CD4-positive, CD25-positive, alpha-beta regulatory T cell (primary cell): ENCODE results near the gene KHNYN. TPM values are rescaled to one million over a fixed set of nuclear protein-coding genes. Genes with fewer than 3 reads are reported as not detected.

Experiments
- ATAC-seq, 2 donors: fragments of 150-1000 bp; cut with Tn5 transposase; one replicate each; pipeline ENCODE4 v1.10.0; 2021; ENCODE audit warnings: low read depth in 2 of 2, moderate number of reproducible peaks in 2 of 2, moderate library complexity in 1 of 2
- DNase-seq, 3 donors: peaks; one replicate each; pipeline versions ENCODE4 v3.0.0 to v3.0.0-alpha.2; 2012 to 2022; ENCODE audit warnings: mixed read lengths in 1 of 3
- H3K27ac ChIP-seq: one replicate; pipeline ENCODE4 v1.7.0; 2013; ENCODE audit warnings: mild to moderate bottlenecking, low read length; ENCODE audit not compliant: insufficient read depth, poor library complexity, severe bottlenecking
- H3K27me3 ChIP-seq: one replicate; pipeline ENCODE4 v1.7.0; 2013; ENCODE audit warnings: low read length; ENCODE audit not compliant: control insufficient read depth, insufficient read depth
- H3K36me3 ChIP-seq: one replicate; pipeline ENCODE4 v1.7.0; 2013; ENCODE audit warnings: mild to moderate bottlenecking, low read length, moderate library complexity; ENCODE audit not compliant: control insufficient read depth, insufficient read depth
- H3K4me1 ChIP-seq: 2 replicates; pipeline ENCODE4 v1.7.0; 2013; ENCODE audit warnings: mild to moderate bottlenecking, low read length; ENCODE audit not compliant: insufficient read depth, control insufficient read depth, poor library complexity, severe bottlenecking
- H3K4me3 ChIP-seq: one replicate; pipeline ENCODE4 v1.7.0; 2013; ENCODE audit warnings: low read depth, mild to moderate bottlenecking, low read length, moderate library complexity
- H3K9me3 ChIP-seq, 2 experiments: 1 replicate in 1 of 2; 2 replicates in 1 of 2; pipeline ENCODE4 v1.7.0; 2013; ENCODE audit warnings: low read length in 2 of 2, mild to moderate bottlenecking in 1 of 2, moderate library complexity in 1 of 2; ENCODE audit not compliant: control insufficient read depth in 2 of 2
- H3K27ac Mint-ChIP-seq, 3 donors: one replicate each; pipeline ENCODE4 v1.8.0; 2020 to 2022; ENCODE audit warnings: mild to moderate bottlenecking in 3 of 3, mixed read lengths in 3 of 3, moderate library complexity in 2 of 3
- H3K27me3 Mint-ChIP-seq: one replicate; pipeline ENCODE4 v1.8.0; 2022; ENCODE audit warnings: mild to moderate bottlenecking, mixed read lengths
- H3K36me3 Mint-ChIP-seq: one replicate; pipeline ENCODE4 v1.8.0; 2020; ENCODE audit warnings: mixed read lengths
- H3K4me1 Mint-ChIP-seq, 4 donors: one replicate each; pipeline ENCODE4 v1.8.0; 2020 to 2022; ENCODE audit warnings: mixed read lengths in 4 of 4, mild to moderate bottlenecking in 1 of 4
- H3K4me3 Mint-ChIP-seq, 4 donors: one replicate each; pipeline ENCODE4 v1.8.0; 2020 to 2022; ENCODE audit warnings: mild to moderate bottlenecking in 4 of 4, mixed read lengths in 4 of 4, moderate library complexity in 3 of 4
- H3K9me3 Mint-ChIP-seq, 7 donors: one replicate each; pipeline ENCODE4 v1.8.0; 2020 to 2022; ENCODE audit warnings: mixed read lengths in 7 of 7, mild to moderate bottlenecking in 3 of 7, moderate library complexity in 2 of 7
- polyA plus RNA-seq, 4 donors: library from polyadenylated mRNA; unstranded; fragments of 300-500 nt; fragmentation: Illumina TruSeq; gene quantifications; one replicate each; pipeline ENCODE4 v1.2.3, GENCODE V29; 2021
- total RNA-seq: library from RNA; stranded (reverse); gene quantifications from one replicate; pipeline ENCODE4 v1.2.3, GENCODE V29; 2022

KHNYN gene
- total and polyA plus RNA-seq, 5 donors from 2014 or later: 12.4 to 139 (median 15.5) TPM

DNA sequence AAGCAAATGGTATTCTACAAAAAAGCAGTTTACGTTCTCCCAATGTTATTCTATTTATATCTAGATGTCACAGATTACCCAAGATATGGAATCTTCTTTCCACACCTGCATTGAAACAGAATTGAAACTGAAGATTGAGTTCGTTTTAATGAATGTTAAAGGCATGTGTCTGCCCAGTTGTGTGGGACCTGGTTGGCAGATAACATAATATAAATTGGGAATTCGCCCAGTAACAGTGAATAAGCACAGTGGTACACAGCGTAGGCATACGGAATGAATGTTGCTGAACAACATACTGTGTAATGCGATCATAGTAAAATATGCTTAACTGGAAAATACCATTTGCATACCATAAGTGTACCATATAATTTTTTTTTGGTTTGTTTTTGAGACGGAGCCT is 4.3 kb downstream of the KHNYN start:
- no peak overlapping the region for H3K4me3 Mint-ChIP-seq
- H3K27ac ChIP-seq: no peak overlapping the region
- no peaks in the 10 kb centered on the region for H3K27me3 Mint-ChIP-seq
- H3K4me1 ChIP-seq: peaks cover 47% of the 10 kb centered on the region
- no peak overlapping the region for H3K27ac Mint-ChIP-seq
- DNase-seq: no peak
- H3K36me3 ChIP-seq: peaks cover 44% of the 10 kb centered on the region
- no peak for ATAC-seq
- H3K9me3 Mint-ChIP-seq: no peaks in the 10 kb centered on the region
- peaks cover 10 to 64% (median 37%) of the 10 kb centered on the region in 4 donors for H3K4me1 Mint-ChIP-seq
- H3K9me3 ChIP-seq: no peaks in the 10 kb centered on the region
- no peaks in the 10 kb centered on the region for H3K27me3 ChIP-seq
- no peak overlapping the region for H3K4me3 ChIP-seq
- H3K36me3 Mint-ChIP-seq: peaks cover 39% of the 10 kb centered on the region

DNA sequence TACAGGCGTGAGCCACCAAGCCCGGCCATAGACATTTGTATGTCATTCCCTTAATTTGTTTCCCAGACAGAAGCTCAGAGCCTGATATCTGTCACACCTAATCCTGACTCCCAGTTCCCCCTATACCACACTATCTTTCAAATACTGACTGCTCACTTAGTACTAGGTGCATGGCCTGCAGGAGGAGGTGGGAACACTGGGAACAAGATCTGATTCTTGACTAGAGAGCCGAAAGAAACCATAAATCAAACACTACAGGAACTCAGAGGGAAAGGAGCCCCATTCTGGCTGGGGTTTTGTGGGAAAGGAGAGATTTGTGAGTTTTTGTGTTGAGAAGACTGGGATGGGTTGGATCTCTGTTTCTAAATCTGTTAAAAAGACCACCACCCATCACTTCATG is 4.9 kb downstream of the KHNYN start:
- H3K27me3 ChIP-seq: no peaks in the 10 kb centered on the region
- no peaks in the 10 kb centered on the region for H3K27me3 Mint-ChIP-seq
- no peaks in the 10 kb centered on the region for H3K9me3 Mint-ChIP-seq
- H3K36me3 ChIP-seq: peaks cover 50% of the 10 kb centered on the region
- no peaks in the 10 kb centered on the region for H3K9me3 ChIP-seq
- ATAC-seq (no peak), DNase-seq (no peak)
- H3K36me3 Mint-ChIP-seq: peaks cover 40% of the 10 kb centered on the region
- no peak overlapping the region for H3K27ac ChIP-seq
- peak overlapping the region in 1 of 4 donors; percentile 11 for H3K4me3 Mint-ChIP-seq
- peaks cover 14 to 63% (median 36%) of the 10 kb centered on the region in 4 donors for H3K4me1 Mint-ChIP-seq
- no peak overlapping the region for H3K4me3 ChIP-seq
- peaks cover 41% of the 10 kb centered on the region for H3K4me1 ChIP-seq
- H3K27ac Mint-ChIP-seq: no peak overlapping the region

DNA sequence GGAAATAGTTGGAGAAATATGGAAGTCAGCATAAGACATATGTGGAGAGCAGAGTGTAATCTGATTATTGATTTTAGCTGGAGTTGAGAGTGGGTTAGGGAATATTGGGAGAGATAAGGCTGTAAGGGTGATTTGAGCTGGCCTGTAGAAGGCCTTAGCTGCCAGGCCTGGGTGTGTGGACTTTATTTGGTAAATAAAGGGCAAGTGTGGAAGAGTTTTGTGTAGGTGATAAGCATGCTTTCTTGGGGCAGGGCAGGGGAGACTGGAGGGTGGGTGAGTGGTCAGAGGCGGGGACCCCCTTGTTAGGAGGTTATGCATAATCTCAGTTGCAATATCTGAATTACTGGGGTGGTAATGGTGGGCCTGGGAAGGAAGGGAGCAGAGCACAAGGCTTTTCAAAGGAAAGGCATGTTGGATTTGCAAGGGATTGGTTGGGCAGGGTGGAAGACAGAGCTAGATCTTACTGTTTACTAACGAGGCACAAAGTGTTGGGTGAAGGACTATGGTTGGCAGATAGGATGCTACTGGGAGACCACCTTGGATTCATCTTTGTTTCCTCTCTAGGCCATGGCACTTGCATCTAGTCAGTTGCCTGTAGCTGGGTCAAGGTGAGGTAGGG is 5.5 kb downstream of the KHNYN start:
- H3K4me3 Mint-ChIP-seq: peak overlapping the region in 2 of 4 donors; percentile 1 to 64
- H3K27me3 Mint-ChIP-seq: no peaks in the 10 kb centered on the region
- H3K4me1 Mint-ChIP-seq: peaks cover 15 to 63% (median 36%) of the 10 kb centered on the region in 4 donors
- peak overlapping the region in 1 of 3 donors; percentile 86 for H3K27ac Mint-ChIP-seq
- Histone ChIP-seq H3K27ac (no peak overlapping the region), H3K9me3 (no peaks in the 10 kb centered on the region), H3K36me3 (peaks cover 55% of the 10 kb centered on the region), H3K4me3 (no peak overlapping the region), H3K27me3 (no peaks in the 10 kb centered on the region), H3K4me1 (peaks cover 39% of the 10 kb centered on the region)
- no peaks in the 10 kb centered on the region for H3K9me3 Mint-ChIP-seq
- no peak for ATAC-seq
- DNase-seq: no peak
- peaks cover 40% of the 10 kb centered on the region for H3K36me3 Mint-ChIP-seq

DNA sequence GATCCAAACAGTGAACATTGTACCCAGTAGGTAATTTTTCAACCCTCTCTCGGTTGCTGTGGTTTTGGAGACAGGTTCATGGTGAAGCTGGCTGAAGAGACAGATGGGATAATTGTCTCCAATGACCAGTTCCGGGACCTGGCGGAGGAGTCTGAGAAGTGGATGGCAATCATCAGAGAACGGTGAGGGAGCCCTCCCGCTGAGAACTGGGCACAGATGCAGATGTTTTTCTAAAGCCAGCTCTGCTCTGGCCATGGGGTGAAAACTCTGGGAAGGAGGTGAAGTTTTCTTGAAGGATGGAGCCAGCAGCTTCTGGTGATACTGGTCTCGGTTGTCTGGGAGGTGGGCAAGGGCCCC is 6.2 kb downstream of the KHNYN start:
- peak overlapping the region in 1 of 4 donors; percentile 1 for H3K4me3 Mint-ChIP-seq

DNA sequence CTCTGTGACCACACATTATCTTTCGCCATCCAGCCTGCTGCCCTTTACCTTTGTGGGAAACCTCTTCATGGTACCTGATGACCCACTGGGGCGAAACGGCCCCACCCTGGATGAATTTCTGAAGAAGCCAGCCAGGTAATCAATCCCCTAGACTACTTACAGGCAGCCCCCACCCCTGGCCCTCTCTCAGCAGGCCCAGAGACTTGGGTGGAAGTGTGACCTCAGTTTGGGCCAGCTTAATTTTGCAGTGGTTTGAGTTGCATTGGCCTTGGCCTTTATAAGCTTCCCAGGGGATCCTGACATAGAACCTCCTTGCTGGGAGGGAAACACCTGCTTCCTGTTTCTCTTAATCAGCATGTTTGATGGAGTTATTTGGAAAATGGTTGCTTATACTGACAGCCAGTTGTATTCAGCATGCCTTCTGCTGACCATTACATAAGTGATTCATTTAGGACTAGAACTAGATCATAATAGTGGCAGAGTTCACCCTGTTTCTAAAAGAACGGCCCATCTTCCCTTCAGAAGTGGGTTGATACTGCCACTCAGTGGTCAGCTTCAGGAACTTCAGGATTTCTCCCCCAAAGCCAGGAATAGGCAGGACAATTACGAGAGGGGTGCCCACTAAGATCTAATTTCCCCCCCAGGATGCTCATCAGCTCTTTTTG is 6.7 kb downstream of the KHNYN start:
- Histone ChIP-seq H3K27ac (peak overlapping the region; percentile 38), H3K4me3 (no peak overlapping the region), H3K9me3 (no peaks in the 10 kb centered on the region), H3K36me3 (peaks cover 60% of the 10 kb centered on the region), H3K4me1 (peaks cover 32% of the 10 kb centered on the region), H3K27me3 (no peaks in the 10 kb centered on the region)
- H3K4me3 Mint-ChIP-seq: peak overlapping the region; percentile 9 to 68 (median 40)
- DNase-seq: peak; percentile 35 to 74 (median 54)
- H3K9me3 Mint-ChIP-seq: no peaks in the 10 kb centered on the region
- peak; percentile 40 to 44 for ATAC-seq
- no peaks in the 10 kb centered on the region for H3K27me3 Mint-ChIP-seq
- H3K36me3 Mint-ChIP-seq: peaks cover 45% of the 10 kb centered on the region
- H3K4me1 Mint-ChIP-seq: peaks cover 15 to 62% (median 32%) of the 10 kb centered on the region in 4 donors
- H3K27ac Mint-ChIP-seq: peak overlapping the region; percentile 76 to 84 (median 83)

More for the DNA sequence above, 6.2 kb downstream of the KHNYN start:
- no peak for DNase-seq
- Histone ChIP-seq H3K4me3 (no peak overlapping the region), H3K36me3 (peaks cover 60% of the 10 kb centered on the region), H3K4me1 (peaks cover 32% of the 10 kb centered on the region), H3K9me3 (no peaks in the 10 kb centered on the region), H3K27ac (peak overlapping the region; percentile 38), H3K27me3 (no peaks in the 10 kb centered on the region)
- no peak for ATAC-seq
- Mint-ChIP-seq H3K27ac (no peak overlapping the region), H3K4me1 (peaks cover 15 to 62% (median 34%) of the 10 kb centered on the region in 4 donors), H3K36me3 (peaks cover 45% of the 10 kb centered on the region), H3K27me3 (no peaks in the 10 kb centered on the region), H3K9me3 (no peaks in the 10 kb centered on the region)

DNA sequence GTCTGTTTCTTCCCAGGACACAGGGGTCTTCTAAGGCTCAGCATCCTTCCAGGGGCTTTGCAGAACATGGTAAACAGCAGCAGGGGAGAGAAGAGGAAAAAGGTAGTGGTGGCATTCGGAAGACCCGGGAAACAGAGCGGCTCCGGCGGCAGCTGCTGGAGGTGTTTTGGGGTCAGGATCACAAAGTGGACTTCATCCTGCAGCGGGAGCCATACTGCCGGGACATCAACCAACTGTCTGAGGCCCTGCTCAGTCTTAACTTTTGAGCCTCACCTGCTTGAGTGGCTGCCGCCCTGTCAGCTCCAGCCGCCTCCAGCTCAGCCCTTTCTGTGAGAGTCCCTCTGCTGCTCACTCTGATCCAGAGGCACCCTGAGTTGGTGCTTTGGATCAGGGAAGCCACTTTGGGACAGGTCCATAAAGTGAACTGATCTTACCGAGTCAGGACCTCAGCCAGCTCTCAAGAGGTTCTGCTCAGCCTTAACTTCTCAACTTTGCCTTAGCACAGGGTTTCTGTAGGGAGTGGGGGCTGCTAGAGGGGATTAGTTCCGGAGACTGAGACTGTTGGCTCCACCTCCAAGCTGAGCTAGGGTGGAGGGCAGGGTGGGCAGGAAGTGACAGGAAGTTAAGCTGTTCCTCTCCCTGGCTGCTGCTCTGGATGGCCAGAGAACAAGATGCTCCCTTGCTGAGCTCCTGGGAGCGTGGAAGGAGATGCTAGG is 7.4 kb downstream of the KHNYN start:
- Mint-ChIP-seq H3K9me3 (no peaks in the 10 kb centered on the region), H3K4me1 (peaks cover 15 to 61% (median 29%) of the 10 kb centered on the region in 4 donors), H3K4me3 (peak overlapping the region; percentile 13 to 68 (median 40)), H3K27me3 (no peaks in the 10 kb centered on the region), H3K27ac (peak overlapping the region; percentile 76 to 86 (median 84)), H3K36me3 (peaks cover 41% of the 10 kb centered on the region)
- H3K4me3 ChIP-seq: peak overlapping the region; percentile 8
- H3K27me3 ChIP-seq: no peaks in the 10 kb centered on the region
- peak overlapping the region; percentile 38 for H3K27ac ChIP-seq
- H3K36me3 ChIP-seq: peaks cover 57% of the 10 kb centered on the region
- no peak for ATAC-seq
- peak in 1 of 3 donors; percentile 68 for DNase-seq
- no peaks in the 10 kb centered on the region for H3K9me3 ChIP-seq
- H3K4me1 ChIP-seq: peaks cover 32% of the 10 kb centered on the region

DNA sequence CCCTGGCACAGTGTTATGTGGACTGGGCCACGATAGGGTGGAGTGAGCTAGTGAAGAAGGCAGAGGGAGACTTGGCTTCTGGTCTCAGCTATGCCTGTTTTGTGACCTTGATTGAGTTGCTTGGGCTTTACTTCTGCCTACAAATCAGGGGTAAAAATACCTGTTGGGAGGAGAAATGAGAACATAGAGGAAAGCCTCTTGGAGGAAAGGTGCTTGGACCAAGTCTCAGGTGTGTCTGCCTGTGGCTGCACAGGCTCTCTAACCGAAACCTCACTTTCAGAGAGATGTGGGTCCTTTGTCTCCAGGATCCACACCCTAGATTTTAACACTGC is 7.9 kb downstream of the KHNYN start:
- H3K4me3 ChIP-seq: peak overlapping the region; percentile 8
- DNase-seq (no peak), ATAC-seq (no peak)
- Mint-ChIP-seq H3K4me3 (peak overlapping the region in 3 of 4 donors; percentile 11 to 38 (median 13)), H3K36me3 (peaks cover 44% of the 10 kb centered on the region), H3K4me1 (peaks cover 15 to 66% (median 32%) of the 10 kb centered on the region in 4 donors), H3K27me3 (no peaks in the 10 kb centered on the region), H3K27ac (peak overlapping the region; percentile 26 to 86 (median 36)), H3K9me3 (no peaks in the 10 kb centered on the region)
- H3K9me3 ChIP-seq: no peaks in the 10 kb centered on the region
- no peaks in the 10 kb centered on the region for H3K27me3 ChIP-seq
- H3K27ac ChIP-seq: no peak overlapping the region
- H3K4me1 ChIP-seq: peaks cover 32% of the 10 kb centered on the region
- peaks cover 53% of the 10 kb centered on the region for H3K36me3 ChIP-seq
